GM12873 (cell line): ENCODE data around the gene PDLIM5.

Experiments used
- CTCF ChIP-seq: IDR thresholded peaks from 2 replicates; pipeline ENCODE4 v1.5.1; 2012; ENCODE audit warnings: low read depth, mild to moderate bottlenecking, moderate library complexity, low read length, control low read depth; ENCODE audit not compliant: insufficient read depth; ENCODE audit errors: missing control alignments

The PDLIM5 gene

GRCh38 chr4:94453391-94453963, 1.7 kb downstream of the PDLIM5 start:
- TF ChIP-seq CTCF = no peak

GRCh38 chr4:94454405-94454804, 2.7 kb downstream of the PDLIM5 start:
- no peak for TF ChIP-seq CTCF

- no peak for TF ChIP-seq CTCF
Measured at GRCh38 chr4:94455081-94455480, 3.3 kb downstream of the PDLIM5 start.

GRCh38 chr4:94457692-94458106, 6.0 kb downstream of the PDLIM5 start:
- TF ChIP-seq CTCF = no peak

- no peak for TF ChIP-seq CTCF
Measured at GRCh38 chr4:94458682-94459081, 6.9 kb downstream of the PDLIM5 start.

GRCh38 chr4:94459462-94460161, 7.9 kb downstream of the PDLIM5 start:
- no peak for TF ChIP-seq CTCF

- no peak for TF ChIP-seq CTCF
Measured at GRCh38 chr4:94461506-94461905, 9.8 kb downstream of the PDLIM5 start.
